ENCODE measurements around the gene FGGY.
"Not testable (repeated sequence)": the region's sequence is repeated elsewhere in the genome, so short reads cannot be mapped to it uniquely, and the experiment has no call there.

FGGY gene

GRCh38 chr1:59481881-59482505 is 185.1 kb downstream of the FGGY start:
- H3K4me1 Mint-ChIP-seq (ENCODE audit: low read depth) = peaks cover 6% of the 10 kb centered on the region
- H3K9me3 Mint-ChIP-seq (ENCODE audit: low read depth) = no peaks in the 10 kb centered on the region
- H3K36me3 Mint-ChIP-seq = peaks cover 3% of the 10 kb centered on the region
- no peak overlapping the region for H3K4me3 Mint-ChIP-seq
- no peak overlapping the region for H3K27ac Mint-ChIP-seq
- H3K27me3 Mint-ChIP-seq = no peaks in the 10 kb centered on the region

DNA sequence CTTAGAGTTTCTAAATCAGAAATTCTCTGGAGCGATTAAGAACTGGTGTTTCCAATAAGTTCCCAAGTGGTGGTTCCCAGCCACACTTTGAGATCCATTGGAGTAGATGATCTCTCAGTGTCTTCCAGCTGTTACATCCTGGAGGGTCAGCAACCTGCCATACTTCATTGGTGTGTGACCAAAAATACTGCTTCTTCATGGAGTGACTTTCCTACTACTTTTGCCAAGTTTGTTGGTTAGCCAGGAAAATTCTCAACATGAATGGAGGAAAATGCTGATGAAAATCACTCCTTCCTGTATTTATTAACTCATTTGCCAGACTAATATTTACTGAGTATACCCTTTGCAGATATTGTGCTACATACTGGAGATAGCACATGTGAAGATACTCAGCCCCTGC is 186.1 kb downstream of the FGGY start:
- no peaks in the 10 kb centered on the region for H3K9me3 Mint-ChIP-seq (ENCODE audit: low read depth)
- H3K4me3 Mint-ChIP-seq = no peak overlapping the region
- H3K36me3 Mint-ChIP-seq = peaks cover 3% of the 10 kb centered on the region
- peaks cover 2% of the 10 kb centered on the region for H3K4me1 Mint-ChIP-seq (ENCODE audit: low read depth)
- H3K27me3 Mint-ChIP-seq = no peaks in the 10 kb centered on the region
- no peak overlapping the region for H3K27ac Mint-ChIP-seq

DNA sequence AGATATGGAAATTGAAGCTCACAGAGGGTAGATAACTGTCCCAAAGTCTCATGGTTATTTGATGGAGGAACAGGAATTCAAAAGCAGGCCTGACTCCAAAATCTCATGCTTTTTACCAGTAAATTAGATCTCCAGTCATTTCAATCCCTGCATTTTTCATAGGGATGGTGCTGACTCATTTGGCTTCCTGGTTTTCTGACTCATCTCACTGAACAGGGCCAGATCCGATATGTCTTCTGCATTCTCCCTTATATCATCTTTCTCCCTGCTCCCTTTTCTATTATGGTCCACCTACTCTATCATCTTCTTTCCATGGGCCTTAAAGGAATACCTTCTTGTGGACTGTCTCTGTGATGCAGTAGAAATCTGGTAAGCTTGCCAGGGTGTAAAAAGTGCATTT is 187.2 kb downstream of the FGGY start:
- H3K4me3 Mint-ChIP-seq = no peak overlapping the region
- H3K36me3 Mint-ChIP-seq = peaks cover 3% of the 10 kb centered on the region
- no peaks in the 10 kb centered on the region for H3K27me3 Mint-ChIP-seq
- H3K27ac Mint-ChIP-seq = no peak overlapping the region
- peaks cover 2% of the 10 kb centered on the region for H3K4me1 Mint-ChIP-seq (ENCODE audit: low read depth)
- H3K9me3 Mint-ChIP-seq (ENCODE audit: low read depth) = no peaks in the 10 kb centered on the region

DNA sequence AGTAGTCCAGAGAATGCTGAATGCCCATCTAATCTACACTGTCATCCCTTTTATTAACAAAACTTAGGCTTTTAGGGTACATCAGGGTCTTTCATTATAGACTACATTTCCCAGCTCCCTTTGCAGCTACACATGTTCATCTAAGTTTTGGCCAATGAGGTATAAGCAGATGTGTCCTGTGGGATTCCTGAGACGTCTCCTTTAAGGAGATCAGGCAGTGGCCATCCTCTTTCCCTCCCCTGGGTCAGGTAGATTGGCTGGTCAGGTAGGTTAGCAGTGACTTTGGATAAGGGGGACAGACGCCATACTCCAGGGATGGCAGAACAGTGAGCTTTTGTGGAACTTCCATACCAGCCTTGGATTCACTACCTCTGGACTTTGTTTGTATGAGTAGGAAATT is 188.3 kb downstream of the FGGY start:
- Mint-ChIP-seq H3K36me3 (peaks cover 3% of the 10 kb centered on the region), H3K27ac (no peak overlapping the region), H3K27me3 (no peaks in the 10 kb centered on the region), H3K9me3 (ENCODE audit: low read depth) (no peaks in the 10 kb centered on the region), H3K4me3 (no peak overlapping the region), H3K4me1 (ENCODE audit: low read depth) (peaks cover 2% of the 10 kb centered on the region)

DNA sequence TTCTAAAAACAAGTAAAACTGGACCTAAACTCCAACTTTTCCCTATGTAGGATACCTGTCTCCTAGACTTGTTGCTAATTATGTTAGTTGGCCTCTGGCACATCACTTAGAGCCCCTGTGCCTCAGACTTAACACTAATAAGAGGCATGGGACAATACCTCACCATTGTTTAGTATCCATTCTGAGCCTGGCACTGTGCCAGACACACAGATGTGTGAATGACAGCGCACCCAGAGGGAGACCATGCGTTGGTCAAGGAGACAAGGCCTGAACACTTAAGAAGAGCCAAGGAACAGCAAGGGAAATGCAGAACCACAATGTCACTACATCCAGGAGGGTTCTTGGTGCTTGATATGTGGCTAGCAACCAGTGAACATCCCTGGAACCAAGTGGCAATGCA is 189.1 kb downstream of the FGGY start:
- H3K9me3 Mint-ChIP-seq (ENCODE audit: low read depth) = no peaks in the 10 kb centered on the region
- H3K4me1 Mint-ChIP-seq (ENCODE audit: low read depth) = peaks cover 2% of the 10 kb centered on the region
- no peak overlapping the region for H3K4me3 Mint-ChIP-seq

DNA sequence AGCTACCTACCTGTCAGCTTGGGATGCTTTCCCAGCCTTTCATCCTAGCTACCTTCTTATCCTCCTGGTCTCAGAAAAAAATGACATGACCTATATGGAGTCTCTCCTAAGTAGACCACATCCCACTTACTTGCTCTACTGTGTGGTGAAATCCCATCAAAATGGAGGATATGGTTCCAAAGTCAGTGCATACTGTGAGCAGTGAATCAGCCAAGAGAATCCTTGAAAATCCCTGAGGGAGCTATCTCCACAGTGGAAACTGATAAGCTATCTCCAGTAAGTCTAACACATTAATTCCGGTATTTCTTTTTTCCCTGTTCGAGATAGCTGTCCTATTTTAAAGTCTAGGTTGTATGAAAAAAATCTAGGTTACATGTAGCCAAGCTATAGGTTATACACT is 189.7 kb downstream of the FGGY start:
- Mint-ChIP-seq H3K4me3 (no peak overlapping the region), H3K27ac (no peak overlapping the region), H3K36me3 (peaks cover 3% of the 10 kb centered on the region), H3K27me3 (no peaks in the 10 kb centered on the region), H3K9me3 (ENCODE audit: low read depth) (no peaks in the 10 kb centered on the region), H3K4me1 (ENCODE audit: low read depth) (peaks cover 2% of the 10 kb centered on the region)

More for the DNA sequence above, 189.1 kb downstream of the FGGY start:
- H3K27me3 Mint-ChIP-seq = no peaks in the 10 kb centered on the region
- H3K27ac Mint-ChIP-seq = no peak overlapping the region
- H3K36me3 Mint-ChIP-seq = peaks cover 3% of the 10 kb centered on the region

GRCh38 chr1:59487335-59488031 is 190.6 kb downstream of the FGGY start:
- Mint-ChIP-seq H3K9me3 (ENCODE audit: low read depth) (no peaks in the 10 kb centered on the region), H3K4me3 (no peak overlapping the region), H3K27me3 (no peaks in the 10 kb centered on the region), H3K36me3 (peaks cover 6% of the 10 kb centered on the region), H3K27ac (no peak overlapping the region), H3K4me1 (ENCODE audit: low read depth) (peaks cover 2% of the 10 kb centered on the region)

- no peak overlapping the region for H3K27ac Mint-ChIP-seq
- H3K27me3 Mint-ChIP-seq = no peaks in the 10 kb centered on the region
- H3K36me3 Mint-ChIP-seq = peaks cover 16% of the 10 kb centered on the region
- no peaks in the 10 kb centered on the region for H3K9me3 Mint-ChIP-seq (ENCODE audit: low read depth)
- no peak overlapping the region for H3K4me3 Mint-ChIP-seq
- H3K4me1 Mint-ChIP-seq (ENCODE audit: low read depth) = no peaks in the 10 kb centered on the region
Measured at GRCh38 chr1:59492500-59492899, 195.6 kb downstream of the FGGY start.

DNA sequence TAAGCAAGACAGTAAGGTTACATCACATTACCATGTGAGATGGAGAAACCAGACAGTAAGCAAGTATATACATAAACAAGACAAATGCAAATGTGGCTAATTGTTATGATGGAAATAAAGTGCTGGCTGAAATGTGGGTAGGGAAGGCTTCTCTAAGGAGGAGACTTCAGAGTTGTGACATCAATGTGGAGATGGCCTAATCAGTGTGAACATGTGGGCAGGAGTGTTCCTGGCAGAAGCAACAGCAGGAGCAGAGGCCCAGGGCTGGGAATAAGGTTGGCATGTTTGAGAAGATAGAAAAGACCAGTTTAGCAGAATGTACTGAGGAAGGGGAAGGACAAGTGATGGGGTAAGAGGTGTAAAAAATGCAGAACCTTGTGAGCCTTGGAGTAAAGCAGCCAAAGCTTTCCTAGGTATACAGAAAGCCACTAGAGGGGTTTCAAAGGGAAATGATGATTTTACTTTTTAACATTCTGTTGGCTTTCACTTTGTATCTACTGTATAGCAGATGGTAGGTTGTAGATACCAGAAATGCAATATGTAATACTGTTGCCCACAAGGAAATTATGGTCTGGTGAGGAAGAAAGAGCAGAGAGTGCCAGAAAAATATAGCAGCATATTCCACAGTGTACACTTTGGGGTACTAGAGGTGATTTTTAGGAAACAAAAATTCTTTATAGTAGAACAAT is 197.4 kb downstream of the FGGY start:
- no peak overlapping the region for H3K27ac Mint-ChIP-seq
- H3K9me3 Mint-ChIP-seq (ENCODE audit: low read depth) = no peaks in the 10 kb centered on the region
- H3K4me1 Mint-ChIP-seq (ENCODE audit: low read depth) = no peaks in the 10 kb centered on the region
- H3K27me3 Mint-ChIP-seq = no peaks in the 10 kb centered on the region
- no peak overlapping the region for H3K4me3 Mint-ChIP-seq
- peaks cover 20% of the 10 kb centered on the region for H3K36me3 Mint-ChIP-seq

- not testable (repeated sequence) for H3K27me3 Mint-ChIP-seq; H3K4me3 Mint-ChIP-seq; H3K4me1 Mint-ChIP-seq (ENCODE audit: low read depth); H3K27ac Mint-ChIP-seq; H3K9me3 Mint-ChIP-seq (ENCODE audit: low read depth)
- H3K36me3 Mint-ChIP-seq = peaks cover 20% of the 10 kb centered on the region
Measured at GRCh38 chr1:59496156-59496555, 199.3 kb downstream of the FGGY start.

DNA sequence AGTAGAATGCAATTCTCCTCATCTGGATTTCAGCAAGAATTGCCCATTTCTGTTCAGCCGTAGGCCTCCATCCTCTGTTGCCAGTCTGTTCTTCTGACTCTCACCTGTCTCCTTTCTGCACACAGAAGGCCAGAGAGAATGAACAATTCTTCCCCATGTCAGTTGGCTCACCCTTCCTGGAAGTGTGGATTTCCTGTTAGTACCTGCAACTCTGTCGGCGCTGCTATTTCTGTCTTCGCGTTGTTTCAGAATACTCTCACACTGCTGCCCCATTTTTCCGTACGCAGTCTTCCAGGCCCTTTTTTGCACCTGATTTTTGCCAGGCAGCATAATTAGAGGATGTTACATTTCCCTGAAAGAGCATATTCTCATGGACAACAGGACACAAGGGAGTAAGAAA is 200.7 kb downstream of the FGGY start:
- Mint-ChIP-seq H3K27ac (no peak overlapping the region), H3K27me3 (no peaks in the 10 kb centered on the region), H3K9me3 (ENCODE audit: low read depth) (no peaks in the 10 kb centered on the region), H3K36me3 (peaks cover 16% of the 10 kb centered on the region), H3K4me3 (no peak overlapping the region), H3K4me1 (ENCODE audit: low read depth) (no peaks in the 10 kb centered on the region)

- peaks cover 14% of the 10 kb centered on the region for H3K36me3 Mint-ChIP-seq
- H3K9me3 Mint-ChIP-seq (ENCODE audit: low read depth) = no peaks in the 10 kb centered on the region
- H3K4me1 Mint-ChIP-seq (ENCODE audit: low read depth) = no peaks in the 10 kb centered on the region
- no peak overlapping the region for H3K4me3 Mint-ChIP-seq
- H3K27ac Mint-ChIP-seq = no peak overlapping the region
- H3K27me3 Mint-ChIP-seq = no peaks in the 10 kb centered on the region
Measured at GRCh38 chr1:59498640-59499039, 201.7 kb downstream of the FGGY start.

- H3K4me1 Mint-ChIP-seq (ENCODE audit: low read depth) = no peaks in the 10 kb centered on the region
- no peak overlapping the region for H3K27ac Mint-ChIP-seq
- H3K36me3 Mint-ChIP-seq = peaks cover 11% of the 10 kb centered on the region
- no peaks in the 10 kb centered on the region for H3K9me3 Mint-ChIP-seq (ENCODE audit: low read depth)
- H3K27me3 Mint-ChIP-seq = no peaks in the 10 kb centered on the region
- no peak overlapping the region for H3K4me3 Mint-ChIP-seq
Measured at GRCh38 chr1:59499273-59499942, 202.5 kb downstream of the FGGY start.

DNA sequence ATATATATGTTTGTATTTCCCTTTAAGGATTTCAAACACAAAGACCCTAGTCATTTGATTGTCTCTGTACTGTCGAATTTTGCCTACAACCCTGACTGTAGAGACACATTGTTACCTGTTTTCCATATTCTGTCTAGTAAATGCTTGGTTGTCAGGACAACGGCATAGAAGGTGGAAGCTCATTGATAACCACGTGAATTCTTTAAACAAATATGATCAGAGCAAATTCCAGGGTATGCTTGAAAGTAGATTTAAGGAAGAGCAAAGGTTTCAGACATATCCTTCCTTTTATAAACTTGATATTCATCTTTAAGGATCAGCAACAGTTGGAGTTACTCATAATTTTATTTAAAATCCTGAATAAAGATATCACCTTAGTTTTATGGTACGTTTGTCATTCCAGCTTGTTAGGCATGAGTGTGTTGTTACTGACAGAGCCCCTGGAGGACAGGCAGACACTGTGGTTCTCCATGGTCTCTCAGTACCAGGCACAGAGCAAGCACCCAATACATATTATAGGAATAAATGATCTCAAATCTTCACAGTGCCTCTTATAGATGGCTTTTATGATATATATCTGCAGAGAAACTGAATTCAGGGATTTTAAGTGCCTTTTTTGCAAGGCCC is 203.2 kb downstream of the FGGY start:
- Mint-ChIP-seq H3K4me1 (ENCODE audit: low read depth) (no peaks in the 10 kb centered on the region), H3K4me3 (no peak overlapping the region), H3K27ac (no peak overlapping the region), H3K36me3 (peaks cover 11% of the 10 kb centered on the region), H3K9me3 (ENCODE audit: low read depth) (no peaks in the 10 kb centered on the region), H3K27me3 (no peaks in the 10 kb centered on the region)

All from activated naive CD8-positive, alpha-beta T cell (primary cell).